ENCODE data around the gene SLC6A15. TPM values are rescaled to one million over a fixed set of nuclear protein-coding genes. Genes with fewer than 3 reads are reported as not detected.

Gene SLC6A15
- total and polyA plus RNA-seq, 2 of the 13 experiments (the other 11 are each of a cell fraction or from before 2014, with no cell fraction given): not detected

DNA sequence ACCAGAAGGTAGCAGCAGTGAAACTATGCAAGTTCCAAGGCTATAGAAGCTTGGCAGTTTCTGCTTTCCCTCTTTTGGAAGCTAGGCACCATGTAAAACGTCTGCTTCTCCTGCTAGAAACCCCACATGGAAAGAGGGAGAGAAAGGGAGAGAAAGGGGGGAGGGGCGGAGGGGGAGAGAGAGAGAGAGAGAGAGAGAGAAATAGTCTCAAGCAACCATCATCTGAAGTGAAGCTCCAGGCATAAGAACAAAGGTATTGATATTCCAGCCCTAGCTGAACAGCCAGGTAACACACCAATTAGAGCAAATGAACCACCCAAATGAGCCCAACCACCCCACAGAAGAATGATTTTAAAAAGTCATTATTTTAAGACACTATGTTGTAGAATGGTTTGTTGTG, 8.5 kb downstream of the SLC6A15 start:
- no peak overlapping the region for H2AFZ ChIP-seq (ENCODE audit: low read length)
- no peaks in the 10 kb centered on the region for H3K9me3 ChIP-seq (ENCODE audit: low read length)
- ATAC-seq (no peak), FAIRE-seq (no peak), DNase-seq (ENCODE audit: low spot score) (no peak)
- ChIA-PET POLR2A (no interaction called here), CTCF (ENCODE audit: low intra/inter-chr PET ratio, low total read pairs) (no interaction called here)
- H3K4me3 ChIP-seq (replicated peaks in 1 of 3; ENCODE audit: insufficient read depth in 1 of 3, low read depth in 2 of 3, low read length in 3 of 3): no peak overlapping the region
- in situ Hi-C loops (cut with HindIII; ENCODE audit: extremely low pct_ligation_motif_present, low pct_unique_long_range_greater_than_20kb): no loop called here
- no peaks in the 10 kb centered on the region for H3K4me1 ChIP-seq (ENCODE audit: insufficient read depth, low read length)
- WGBS (ENCODE audit: low lambda C conversion rate): 3% methylated on average over 2 of the region's 2 CpGs
- no peaks in the 10 kb centered on the region for H3K36me3 ChIP-seq (replicated peaks in 1 of 2; ENCODE audit: control insufficient read depth in 1 of 2, insufficient read depth in 2 of 2, low read length in 2 of 2)
- intact Hi-C loops (cut with micrococcal nuclease; ENCODE audit: unreplicated experiment): no loop called here
- no peak overlapping the region for H3K27ac ChIP-seq (ENCODE audit: extremely low read length, insufficient read depth, low read length)
- TF ChIP-seq ZNF101 (CRISPR knock-in tag; IDR thresholded peaks at IDR 0.05; ENCODE audit: borderline replicate concordance, low read depth) (no peak), MED13 (CRISPR knock-in tag; IDR thresholded peaks at IDR 0.05) (no peak), GATAD1 (CRISPR knock-in tag; IDR thresholded peaks at IDR 0.05) (no peak), RBM39 (IDR thresholded peaks at IDR 0.05; ENCODE audit: low read depth, low read length, poor library complexity, severe bottlenecking) (no peak), SMYD3 (CRISPR knock-in tag; IDR thresholded peaks at IDR 0.05) (no peak), ZNF619 (CRISPR knock-in tag; IDR thresholded peaks at IDR 0.05) (no peak), ZNF263 (CRISPR knock-in tag; IDR thresholded peaks at IDR 0.05) (no peak), PHF5A (CRISPR knock-in tag; IDR thresholded peaks at IDR 0.05; ENCODE audit: low read depth, unreplicated experiment) (no peak), SMARCC2 (IDR thresholded peaks at IDR 0.05) (no peak), ZNF124 (CRISPR knock-in tag; IDR thresholded peaks at IDR 0.05) (no peak), NRL (CRISPR knock-in tag; IDR thresholded peaks at IDR 0.05; ENCODE audit: borderline replicate concordance) (no peak), MYC (CRISPR knock-in tag; IDR thresholded peaks at IDR 0.05; ENCODE audit: borderline replicate concordance) (no peak)
- TF ChIP-seq, protein P1, sequence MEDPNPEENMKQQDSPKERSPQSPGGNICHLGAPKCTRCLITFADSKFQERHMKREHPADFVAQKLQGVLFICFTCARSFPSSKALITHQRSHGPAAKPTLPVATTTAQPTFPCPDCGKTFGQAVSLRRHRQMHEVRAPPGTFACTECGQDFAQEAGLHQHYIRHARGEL (CRISPR knock-in tag; IDR thresholded peaks at IDR 0.05): no peak
- TF ChIP-seq, protein P2, sequence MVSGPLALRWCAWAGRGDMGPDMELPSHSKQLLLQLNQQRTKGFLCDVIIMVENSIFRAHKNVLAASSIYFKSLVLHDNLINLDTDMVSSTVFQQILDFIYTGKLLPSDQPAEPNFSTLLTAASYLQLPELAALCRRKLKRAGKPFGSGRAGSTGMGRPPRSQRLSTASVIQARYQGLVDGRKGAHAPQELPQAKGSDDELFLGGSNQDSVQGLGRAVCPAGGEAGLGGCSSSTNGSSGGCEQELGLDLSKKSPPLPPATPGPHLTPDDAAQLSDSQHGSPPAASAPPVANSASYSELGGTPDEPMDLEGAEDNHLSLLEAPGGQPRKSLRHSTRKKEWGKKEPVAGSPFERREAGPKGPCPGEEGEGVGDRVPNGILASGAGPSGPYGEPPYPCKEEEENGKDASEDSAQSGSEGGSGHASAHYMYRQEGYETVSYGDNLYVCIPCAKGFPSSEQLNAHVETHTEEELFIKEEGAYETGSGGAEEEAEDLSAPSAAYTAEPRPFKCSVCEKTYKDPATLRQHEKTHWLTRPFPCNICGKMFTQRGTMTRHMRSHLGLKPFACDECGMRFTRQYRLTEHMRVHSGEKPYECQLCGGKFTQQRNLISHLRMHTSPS (CRISPR knock-in tag; IDR thresholded peaks at IDR 0.05; ENCODE audit: low read depth): no peak
- TF ChIP-seq, protein P3, sequence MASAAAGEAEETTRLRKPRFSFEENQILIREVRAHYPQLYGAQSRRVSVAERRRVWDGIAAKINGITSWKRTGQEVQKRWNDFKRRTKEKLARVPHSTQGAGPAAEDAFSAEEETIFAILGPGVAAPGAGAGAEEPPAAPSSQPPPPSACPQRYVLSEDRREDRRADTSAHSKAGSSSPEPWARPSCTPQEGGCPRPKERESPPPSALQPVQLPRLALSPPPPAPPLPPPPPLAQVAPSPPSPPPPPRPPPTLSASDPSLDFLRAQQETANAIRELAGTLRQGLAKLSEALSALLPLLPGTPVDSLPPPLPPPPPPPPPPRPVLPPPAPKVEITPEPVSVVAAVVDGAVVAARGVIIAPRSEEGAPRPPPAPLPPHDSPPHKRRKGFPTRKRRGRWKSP (CRISPR knock-in tag; IDR thresholded peaks at IDR 0.05): no peak
- H4K20me1 ChIP-seq (ENCODE audit: insufficient read depth, low read length): no peaks in the 10 kb centered on the region
- no peak overlapping the region for H3K9ac ChIP-seq (ENCODE audit: insufficient read depth, low read depth, low read length)
- no peaks in the 10 kb centered on the region for H3K27me3 ChIP-seq (ENCODE audit: control insufficient read depth in 1 of 2, insufficient read depth in 2 of 2, low read length in 2 of 2)
- no peak overlapping the region for H3K4me2 ChIP-seq (ENCODE audit: low read depth, low read length)
- no TSS peak for BruUV-seq (replicated peaks)
- H3K79me2 ChIP-seq (ENCODE audit: insufficient read depth, low read length): no peaks in the 10 kb centered on the region
